ENCODE measurements around the gene ROBO1.

The ROBO1 gene

GRCh38 chr3:78857494-78858111 lies 910.2 kb downstream of the ROBO1 start:
- H3K27ac ChIP-seq: no peak overlapping the region
- TF ChIP-seq CTCF (IDR thresholded peaks at IDR 0.05) (no peak), ZFX (IDR thresholded peaks at IDR 0.05; ENCODE audit: borderline replicate concordance) (no peak)

- no peak overlapping the region for H3K27ac ChIP-seq
- TF ChIP-seq ZFX (IDR thresholded peaks at IDR 0.05; ENCODE audit: borderline replicate concordance): no peak
- TF ChIP-seq CTCF (IDR thresholded peaks at IDR 0.05): no peak
Observed at GRCh38 chr3:78856164-78856563, 911.6 kb downstream of the ROBO1 start.

- no peak overlapping the region for H3K27ac ChIP-seq
- TF ChIP-seq CTCF (IDR thresholded peaks at IDR 0.05): no peak
Observed at GRCh38 chr3:78855190-78855589, 912.6 kb downstream of the ROBO1 start.

- H3K27ac ChIP-seq: no peak overlapping the region
Observed at GRCh38 chr3:78848392-78849288, 919.2 kb downstream of the ROBO1 start.

GRCh38 chr3:78847603-78848002 lies 920.2 kb downstream of the ROBO1 start:
- TF ChIP-seq ZFX (IDR thresholded peaks at IDR 0.05; ENCODE audit: borderline replicate concordance) (no peak), CTCF (IDR thresholded peaks at IDR 0.05) (no peak)
- H3K27ac ChIP-seq: no peak overlapping the region

More at GRCh38 chr3:78848392-78849288, 919.2 kb downstream of the ROBO1 start:
- TF ChIP-seq ZFX (IDR thresholded peaks at IDR 0.05; ENCODE audit: borderline replicate concordance) (no peak), CTCF (IDR thresholded peaks at IDR 0.05) (no peak)

GRCh38 chr3:78847203-78847602 lies 920.6 kb downstream of the ROBO1 start:
- TF ChIP-seq ZFX (IDR thresholded peaks at IDR 0.05; ENCODE audit: borderline replicate concordance): no peak
- TF ChIP-seq CTCF (IDR thresholded peaks at IDR 0.05): no peak

GRCh38 chr3:78846718-78847117 lies 921.1 kb downstream of the ROBO1 start:
- TF ChIP-seq ZFX (IDR thresholded peaks at IDR 0.05; ENCODE audit: borderline replicate concordance) (no peak), CTCF (IDR thresholded peaks at IDR 0.05) (no peak)
- no peak overlapping the region for H3K27ac ChIP-seq

More at GRCh38 chr3:78847203-78847602, 920.6 kb downstream of the ROBO1 start:
- H3K27ac ChIP-seq: no peak overlapping the region
